Keratinocyte (primary cell): Measurements from ENCODE around the gene NTN5. TPM values are rescaled to one million over a fixed set of nuclear protein-coding genes. Genes with fewer than 3 reads are reported as not detected.

ENCODE experiments used
- DNase-seq: peaks from one replicate; pipeline ENCODE4 v3.0.0-alpha.2; 2011; ENCODE audit warnings: low read depth, missing footprints, low spot score
- FAIRE-seq: peaks from 2 replicates; lab custom pipeline; 2011; peaks lifted over from hg19 to GRCh38; lab: Jason Lieb, UNC
- H2AFZ ChIP-seq: 2 replicates; pipeline ENCODE4 v1.6.0; 2012; ENCODE audit warnings: low read length, control low read depth, inconsistent platforms; ENCODE audit not compliant: control insufficient read depth
- H3K27ac ChIP-seq: 2 replicates; pipeline ENCODE4 v1.5.1; 2011; ENCODE audit warnings: low read length; ENCODE audit not compliant: control insufficient read depth, insufficient read depth
- H3K27me3 ChIP-seq: 3 replicates; pipeline ENCODE4 v1.6.0; 2011; ENCODE audit warnings: low read length; ENCODE audit not compliant: control insufficient read depth, insufficient read depth; ENCODE audit errors: extremely low read depth
- H3K36me3 ChIP-seq, 2 experiments: 2 replicates in 1 of 2; 3 replicates in 1 of 2; pipeline ENCODE4 v1.5.1; 2011; ENCODE audit warnings: low read length in 2 of 2, mild to moderate bottlenecking in 1 of 2; ENCODE audit not compliant: control insufficient read depth in 2 of 2, insufficient read depth in 2 of 2; ENCODE audit errors: extremely low read depth in 1 of 2
- H3K4me1 ChIP-seq: 3 replicates; pipeline ENCODE4 v1.5.1; 2011; ENCODE audit warnings: low read length; ENCODE audit not compliant: control insufficient read depth, insufficient read depth; ENCODE audit errors: extremely low read depth
- H3K4me2 ChIP-seq: 3 replicates; pipeline ENCODE4 v1.6.0; 2011; ENCODE audit warnings: low read depth, low read length; ENCODE audit not compliant: control insufficient read depth, insufficient read depth; ENCODE audit errors: extremely low read depth
- H3K4me3 ChIP-seq, 3 experiments: fragments of 200-600 bp in 1 of 3; sonication (generic) in 1 of 3; 2 replicates in 2 of 3; 3 replicates in 1 of 3; pipeline ENCODE4 v1.5.1; 2011 to 2016; ENCODE audit warnings: low read length in 3 of 3, mild to moderate bottlenecking in 3 of 3, control low read depth in 2 of 3, inconsistent platforms in 1 of 3, low read depth in 1 of 3, mixed read lengths in 1 of 3, mixed run types in 1 of 3, moderate library complexity in 1 of 3; ENCODE audit not compliant: control insufficient read depth in 2 of 3, insufficient read depth in 2 of 3; ENCODE audit errors: extremely low read depth in 1 of 3
- H3K79me2 ChIP-seq: 2 replicates; pipeline ENCODE4 v1.6.0; 2012; ENCODE audit warnings: low read length; ENCODE audit not compliant: control insufficient read depth, insufficient read depth
- H3K9ac ChIP-seq: 3 replicates; pipeline ENCODE4 v1.6.0; 2011; ENCODE audit warnings: low read length; ENCODE audit not compliant: control insufficient read depth, insufficient read depth; ENCODE audit errors: extremely low read depth
- H3K9me1 ChIP-seq: 3 replicates; pipeline ENCODE4 v1.6.0; 2011; ENCODE audit warnings: low read length; ENCODE audit not compliant: control insufficient read depth, insufficient read depth; ENCODE audit errors: extremely low read depth
- H3K9me3 ChIP-seq: 2 replicates; pipeline ENCODE4 v1.5.1; 2012; ENCODE audit warnings: low read depth, low read length; ENCODE audit not compliant: control insufficient read depth
- H4K20me1 ChIP-seq: 3 replicates; pipeline ENCODE4 v1.6.0; 2011; ENCODE audit warnings: low read length; ENCODE audit not compliant: control insufficient read depth, insufficient read depth; ENCODE audit errors: extremely low read depth
- EZH2 ChIP-seq: IDR thresholded peaks from one replicate; pipeline ENCODE4 v1.6.1; 2012; ENCODE audit warnings: inconsistent platforms, mild to moderate bottlenecking, low read length, moderate library complexity
- dilution Hi-C: fragments of 300-500 bp; cut with MboI; formaldehyde crosslinking; loops from one replicate; pipeline ENCODE4 v1.7.0; 2020; ENCODE audit warnings: low sequenced_read_pairs; ENCODE audit not compliant: extremely low pct_ligation_motif_present
- polyA plus RNA-seq, 5 experiments: library from polyadenylated mRNA; depleted of rRNA in 3 of 5; stranded (reverse) in 3 of 5; stranded (forward) in 1 of 5; unstranded in 1 of 5; fragments of >200 nt; gene quantifications; 1 replicate in 1 of 5; 2 replicates in 3 of 5; 3 replicates in 1 of 5; pipeline versions ENCODE4 v1.2.1 to v1.2.3, GENCODE V29; 2011 to 2012; ENCODE audit warnings: missing spikeins in 2 of 5, low read depth in 1 of 5, low replicate concordance in 1 of 5
- TF ChIP-seq, protein P1 (sequence below), 3 experiments: IDR thresholded peaks in 1 of 3; conservative IDR thresholded peaks in 1 of 3; optimal IDR thresholded peaks in 1 of 3; 2 replicates in 2 of 3; 3 replicates in 1 of 3; pipeline versions ENCODE3 to v1.5.1; 2011; ENCODE audit warnings: low read length in 3 of 3, mild to moderate bottlenecking in 3 of 3, moderate library complexity in 2 of 3, control low read depth in 1 of 3, inconsistent platforms in 1 of 3; ENCODE audit not compliant: insufficient read depth in 2 of 3; ENCODE audit errors: extremely low read depth in 1 of 3

The NTN5 gene
- polyA plus RNA-seq, 1 donor (not counting 4 experiments of a cell fraction or from before 2014, with no cell fraction given), result 0.07 TPM

DNA sequence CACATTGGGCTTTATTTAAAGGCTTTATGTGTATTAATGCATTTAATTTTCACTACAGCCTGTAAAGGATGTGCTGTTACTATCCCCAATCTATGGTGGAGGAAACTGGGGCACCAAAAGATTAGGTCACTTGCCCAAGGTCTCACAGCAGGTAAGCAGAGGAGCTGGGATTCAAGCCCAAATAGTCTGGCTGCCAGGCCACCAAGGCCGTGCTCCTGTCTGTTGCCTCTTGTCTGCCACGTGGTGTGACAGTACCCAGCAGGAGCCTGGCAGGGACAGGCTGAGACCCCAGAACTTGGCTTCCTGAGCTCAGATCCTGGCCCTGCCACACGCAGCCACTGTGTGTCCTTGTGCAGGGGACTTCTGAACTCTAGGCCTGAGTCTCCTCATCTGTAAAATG is 4.5 kb downstream of the NTN5 start:
- H3K9me3 ChIP-seq, result no peaks in the 10 kb centered on the region
- H3K79me2 ChIP-seq, result no peaks in the 10 kb centered on the region
- FAIRE-seq, result no peak
- no peak overlapping the region for H3K27ac ChIP-seq
- H3K36me3 ChIP-seq, result no peaks in the 10 kb centered on the region
- TF ChIP-seq, protein P1, sequence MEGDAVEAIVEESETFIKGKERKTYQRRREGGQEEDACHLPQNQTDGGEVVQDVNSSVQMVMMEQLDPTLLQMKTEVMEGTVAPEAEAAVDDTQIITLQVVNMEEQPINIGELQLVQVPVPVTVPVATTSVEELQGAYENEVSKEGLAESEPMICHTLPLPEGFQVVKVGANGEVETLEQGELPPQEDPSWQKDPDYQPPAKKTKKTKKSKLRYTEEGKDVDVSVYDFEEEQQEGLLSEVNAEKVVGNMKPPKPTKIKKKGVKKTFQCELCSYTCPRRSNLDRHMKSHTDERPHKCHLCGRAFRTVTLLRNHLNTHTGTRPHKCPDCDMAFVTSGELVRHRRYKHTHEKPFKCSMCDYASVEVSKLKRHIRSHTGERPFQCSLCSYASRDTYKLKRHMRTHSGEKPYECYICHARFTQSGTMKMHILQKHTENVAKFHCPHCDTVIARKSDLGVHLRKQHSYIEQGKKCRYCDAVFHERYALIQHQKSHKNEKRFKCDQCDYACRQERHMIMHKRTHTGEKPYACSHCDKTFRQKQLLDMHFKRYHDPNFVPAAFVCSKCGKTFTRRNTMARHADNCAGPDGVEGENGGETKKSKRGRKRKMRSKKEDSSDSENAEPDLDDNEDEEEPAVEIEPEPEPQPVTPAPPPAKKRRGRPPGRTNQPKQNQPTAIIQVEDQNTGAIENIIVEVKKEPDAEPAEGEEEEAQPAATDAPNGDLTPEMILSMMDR (optimal IDR thresholded peaks at IDR 0.05 in 1 of 3, IDR thresholded peaks at IDR 0.05 in 1 of 3, conservative IDR thresholded peaks at IDR 0.05 in 1 of 3; ENCODE audit: extremely low read depth in 1 of 3, insufficient read depth in 2 of 3, low read length in 3 of 3), result no peak
- no peak for TF ChIP-seq EZH2
- H4K20me1 ChIP-seq, result no peaks in the 10 kb centered on the region
- no peaks in the 10 kb centered on the region for H3K4me1 ChIP-seq
- no peaks in the 10 kb centered on the region for H3K9me1 ChIP-seq
- no peak overlapping the region for H3K9ac ChIP-seq
- no peak overlapping the region for H2AFZ ChIP-seq
- no peak overlapping the region for H3K4me3 ChIP-seq
- no peak for DNase-seq
- no peak overlapping the region for H3K4me2 ChIP-seq
- dilution Hi-C loops, result no loop called here
- no peaks in the 10 kb centered on the region for H3K27me3 ChIP-seq

DNA sequence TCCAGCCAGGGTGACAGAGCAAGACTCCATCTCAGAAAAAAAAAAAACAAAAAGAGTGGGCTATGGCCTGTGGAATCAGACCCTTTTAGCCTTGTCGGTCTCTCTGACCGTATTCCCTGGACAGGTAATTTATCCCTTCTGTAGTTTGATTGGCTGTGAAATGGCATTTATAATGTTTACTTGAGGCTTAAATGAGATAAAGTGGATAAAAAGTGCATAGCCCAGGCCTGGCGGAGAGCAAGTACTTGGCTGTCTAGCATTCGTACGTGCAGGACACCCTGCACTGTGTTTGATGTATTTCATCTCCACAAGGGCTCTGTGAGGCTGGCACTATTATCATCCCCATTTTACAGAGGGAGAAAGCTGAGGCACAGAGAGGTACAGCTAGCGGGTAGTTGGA is 7.0 kb downstream of the NTN5 start:
- Histone ChIP-seq H3K9me3 (no peaks in the 10 kb centered on the region), H2AFZ (no peak overlapping the region), H4K20me1 (no peaks in the 10 kb centered on the region), H3K27ac (no peak overlapping the region), H3K9ac (no peak overlapping the region), H3K27me3 (no peaks in the 10 kb centered on the region), H3K9me1 (no peaks in the 10 kb centered on the region), H3K79me2 (no peaks in the 10 kb centered on the region), H3K4me2 (no peak overlapping the region), H3K4me3 (no peak overlapping the region), H3K4me1 (no peaks in the 10 kb centered on the region), H3K36me3 (no peaks in the 10 kb centered on the region)
- dilution Hi-C loops, result no loop called here
- TF ChIP-seq EZH2, result no peak
- TF ChIP-seq, protein P1 (optimal IDR thresholded peaks at IDR 0.05 in 1 of 3, IDR thresholded peaks at IDR 0.05 in 1 of 3, conservative IDR thresholded peaks at IDR 0.05 in 1 of 3; ENCODE audit: extremely low read depth in 1 of 3, insufficient read depth in 2 of 3, low read length in 3 of 3), result no peak
- DNase-seq (no peak), FAIRE-seq (no peak)
